Adipose tissue (tissue), 3 donors: ENCODE results near the gene PCDHGB6. TPM values are rescaled to one million over a fixed set of nuclear protein-coding genes. Genes with fewer than 3 reads are reported as not detected.
"Not testable (repeated sequence)": the region's sequence is repeated elsewhere in the genome, so short reads cannot be mapped to it uniquely, and the experiment has no call there.

Experiments
- H3K27ac ChIP-seq: one replicate; pipeline ENCODE4 v1.5.1; 2013; ENCODE audit warnings: low read depth, low read length
- WGBS, 3 donors: extraction: QIAGEN DNeasy Blood & Tissue Kit; methylation state at CpG; one replicate each; pipeline ENCODE4 v1.1.7; 2013; 5-methylcytosine and 5-hydroxymethylcytosine counted together
- polyA plus RNA-seq, 3 donors: library from polyadenylated mRNA; stranded (reverse); fragments of 200-250 nt; gene quantifications; one replicate each; pipeline ENCODE4 v1.2.3, GENCODE V29; 2013
- donor health status: healthy with polysubstance abuse.
- donor health status: Bipolar disorder and iron deficiency.
- donor health status: healthy.

PCDHGB6 gene
- polyA plus RNA-seq, 3 donors, result 1.0 to 2.4 (median 1.0) TPM

GRCh38 chr5:141412854-141413539 lies 5.2 kb downstream of the PCDHGB6 start, which contains the start of gene PCDHGA10:
TSS of gene PCDHGA10 (plus strand) at chr5:141412987. CDS start at chr5:141413176, 189 bp downstream.
- no peak within 1 kb of the TSS for H3K27ac ChIP-seq
- 15 to 19% (median 15%) methylated on average over 31 of the region's 31 CpGs for WGBS, 3 donors

DNA sequence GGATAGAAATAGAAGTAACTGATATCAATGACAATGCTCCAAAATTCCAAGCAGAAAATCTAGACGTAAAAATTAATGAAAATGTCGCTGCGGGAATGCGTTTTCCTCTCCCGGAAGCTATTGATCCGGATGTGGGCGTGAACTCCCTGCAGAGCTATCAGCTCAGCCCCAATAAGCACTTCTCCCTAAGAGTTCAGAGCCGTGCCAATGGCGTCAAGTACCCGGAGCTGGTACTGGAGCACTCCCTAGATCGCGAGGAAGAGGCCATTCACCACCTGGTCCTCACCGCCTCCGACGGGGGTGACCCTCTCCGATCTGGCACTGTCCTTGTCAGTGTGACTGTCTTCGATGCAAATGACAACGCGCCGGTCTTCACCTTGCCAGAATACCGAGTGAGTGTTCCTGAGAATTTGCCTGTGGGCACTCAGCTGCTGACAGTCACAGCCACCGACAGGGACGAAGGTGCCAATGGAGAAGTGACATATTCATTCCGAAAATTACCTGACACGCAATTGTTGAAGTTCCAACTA lies 5.8 kb downstream of the PCDHGB6 start:
- 15 to 18% (median 16%) methylated on average over 25 of the region's 25 CpGs for WGBS, 3 donors
- no peak overlapping the region for H3K27ac ChIP-seq

GRCh38 chr5:141414548-141415274 lies 6.9 kb downstream of the PCDHGB6 start:
- 26 to 29% (median 26%) methylated on average over 37 to 46 of the region's 46 CpGs for WGBS, 3 donors
- not testable (repeated sequence) for H3K27ac ChIP-seq

DNA sequence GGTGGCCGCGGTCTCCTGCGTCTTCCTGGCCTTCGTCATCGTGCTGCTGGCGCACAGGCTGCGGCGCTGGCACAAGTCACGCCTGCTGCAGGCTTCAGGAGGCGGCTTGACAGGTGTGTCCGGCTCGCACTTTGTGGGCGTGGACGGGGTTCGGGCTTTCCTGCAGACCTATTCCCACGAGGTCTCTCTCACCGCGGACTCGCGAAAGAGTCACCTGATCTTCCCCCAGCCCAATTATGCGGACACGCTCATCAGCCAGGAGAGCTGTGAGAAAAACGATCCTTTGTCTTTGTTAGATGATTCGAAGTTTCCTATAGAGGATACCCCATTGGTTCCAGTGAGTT lies 7.4 kb downstream of the PCDHGB6 start:
- 21 to 29% (median 23%) methylated on average over 24 of the region's 24 CpGs for WGBS, 3 donors
- H3K27ac ChIP-seq, result not testable (repeated sequence)

GRCh38 chr5:141417494-141418172 lies 9.8 kb downstream of the PCDHGB6 start, which contains the start of gene PCDHGB7:
TSS of gene PCDHGB7 (plus strand) at chr5:141417677. CDS start at chr5:141417860, 183 bp downstream.
- H3K27ac ChIP-seq, result not testable (repeated sequence)

GRCh38 chr5:141419074-141419880 lies 11.5 kb downstream of the PCDHGB6 start:
- no peak overlapping the region for H3K27ac ChIP-seq
- 21 to 31% (median 30%) methylated on average over 74 of the region's 74 CpGs for WGBS, 3 donors

More at GRCh38 chr5:141417494-141418172, 9.8 kb downstream of the PCDHGB6 start, which contains the start of gene PCDHGB7:
- 6 to 10% (median 7%) methylated on average over 39 to 47 of the region's 47 CpGs for WGBS, 3 donors

DNA sequence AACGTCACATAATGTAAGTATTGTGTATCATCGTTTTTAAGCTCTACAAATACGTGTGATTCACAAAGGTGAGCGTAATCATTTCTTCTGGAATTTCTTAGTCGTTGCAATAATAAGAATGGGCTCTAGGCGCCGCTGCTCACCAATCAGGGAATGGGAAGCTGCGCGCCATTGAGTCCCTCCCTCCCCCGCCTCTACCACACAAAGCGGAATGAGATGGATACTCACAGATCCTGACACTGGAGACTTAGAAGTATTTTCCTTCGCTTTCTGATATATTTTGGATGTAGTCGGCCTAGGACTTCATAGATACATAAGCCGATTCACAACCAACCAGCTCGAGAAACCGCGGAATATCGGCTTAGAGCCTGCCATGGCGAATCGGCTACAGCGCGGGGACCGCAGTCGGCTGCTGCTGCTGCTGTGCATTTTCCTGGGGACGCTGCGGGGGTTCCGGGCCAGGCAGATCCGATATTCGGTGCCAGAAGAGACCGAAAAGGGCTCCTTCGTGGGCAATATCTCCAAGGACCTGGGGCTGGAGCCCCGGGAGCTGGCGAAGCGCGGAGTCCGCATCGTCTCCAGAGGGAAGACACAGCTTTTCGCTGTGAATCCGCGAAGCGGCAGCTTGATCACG lies 13.2 kb downstream of the PCDHGB6 start, which contains the start of gene PCDHGA11:
TSS of gene PCDHGA11 (plus strand) at position 197 of the 634 bp plus-strand sequence. CDS start at position 374, 177 bp downstream.
- 9 to 11% (median 10%) methylated on average over 42 of the region's 42 CpGs for WGBS, 3 donors
- H3K27ac ChIP-seq, result no peak within 1 kb of the TSS

GRCh38 chr5:141421489-141421855 lies 13.7 kb downstream of the PCDHGB6 start:
- 8 to 13% (median 13%) methylated on average over 13 of the region's 13 CpGs for WGBS, 3 donors
- H3K27ac ChIP-seq, result no peak overlapping the region

DNA sequence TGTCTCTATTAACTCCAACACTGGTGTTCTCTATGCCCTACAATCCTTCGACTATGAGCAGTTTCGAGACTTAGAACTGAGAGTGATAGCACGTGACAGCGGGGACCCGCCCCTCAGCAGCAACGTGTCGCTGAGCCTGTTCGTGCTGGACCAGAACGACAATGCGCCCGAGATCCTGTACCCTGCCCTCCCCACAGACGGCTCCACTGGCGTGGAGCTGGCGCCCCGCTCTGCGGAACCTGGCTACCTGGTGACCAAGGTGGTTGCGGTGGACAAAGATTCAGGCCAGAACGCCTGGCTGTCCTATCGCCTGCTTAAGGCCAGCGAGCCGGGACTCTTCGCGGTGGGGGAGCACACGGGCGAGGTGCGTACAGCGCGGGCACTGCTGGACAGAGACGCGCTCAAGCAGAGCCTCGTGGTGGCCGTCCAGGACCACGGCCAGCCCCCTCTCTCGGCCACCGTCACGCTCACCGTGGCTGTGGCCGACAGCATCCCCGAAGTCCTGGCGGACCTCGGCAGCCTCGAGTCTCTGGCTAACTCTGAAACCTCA lies 15.0 kb downstream of the PCDHGB6 start:
- H3K27ac ChIP-seq, result no peak overlapping the region
- WGBS, 3 donors, result 16 to 25% (median 23%) methylated on average over 35 to 42 of the region's 42 CpGs

- WGBS, 3 donors, result 34 to 46% (median 43%) methylated on average over 53 of the region's 53 CpGs
These were observed 20.1 kb downstream of the PCDHGB6 start for GRCh38 chr5:141427783-141428426.

GRCh38 chr5:141430332-141431113 lies 22.7 kb downstream of the PCDHGB6 start, which contains the start of gene PCDHGA12:
TSS of gene PCDHGA12 (plus strand) at chr5:141430507. CDS start at chr5:141430760, 253 bp downstream.
- 7 to 12% (median 11%) methylated on average over 33 of the region's 33 CpGs for whole genome bisulfite sequencing, 3 donors
- H3K27ac ChIP-seq, result no peak within 1 kb of the TSS

More at GRCh38 chr5:141427783-141428426, 20.1 kb downstream of the PCDHGB6 start:
- no peak overlapping the region for H3K27ac ChIP-seq

DNA sequence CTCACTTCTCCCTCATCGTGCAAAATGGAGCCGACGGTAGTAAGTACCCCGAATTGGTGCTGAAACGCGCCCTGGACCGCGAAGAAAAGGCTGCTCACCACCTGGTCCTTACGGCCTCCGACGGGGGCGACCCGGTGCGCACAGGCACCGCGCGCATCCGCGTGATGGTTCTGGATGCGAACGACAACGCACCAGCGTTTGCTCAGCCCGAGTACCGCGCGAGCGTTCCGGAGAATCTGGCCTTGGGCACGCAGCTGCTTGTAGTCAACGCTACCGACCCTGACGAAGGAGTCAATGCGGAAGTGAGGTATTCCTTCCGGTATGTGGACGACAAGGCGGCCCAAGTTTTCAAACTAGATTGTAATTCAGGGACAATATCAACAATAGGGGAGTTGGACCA lies 23.5 kb downstream of the PCDHGB6 start:
- H3K27ac ChIP-seq, result no peak overlapping the region
- WGBS, 3 donors, result 9 to 14% (median 13%) methylated on average over 37 of the region's 37 CpGs

- 25 to 35% (median 31%) methylated on average over 25 to 38 of the region's 38 CpGs for WGBS, 3 donors
- not testable (repeated sequence) for H3K27ac ChIP-seq
These were observed 24.5 kb downstream of the PCDHGB6 start for GRCh38 chr5:141432308-141432707.

DNA sequence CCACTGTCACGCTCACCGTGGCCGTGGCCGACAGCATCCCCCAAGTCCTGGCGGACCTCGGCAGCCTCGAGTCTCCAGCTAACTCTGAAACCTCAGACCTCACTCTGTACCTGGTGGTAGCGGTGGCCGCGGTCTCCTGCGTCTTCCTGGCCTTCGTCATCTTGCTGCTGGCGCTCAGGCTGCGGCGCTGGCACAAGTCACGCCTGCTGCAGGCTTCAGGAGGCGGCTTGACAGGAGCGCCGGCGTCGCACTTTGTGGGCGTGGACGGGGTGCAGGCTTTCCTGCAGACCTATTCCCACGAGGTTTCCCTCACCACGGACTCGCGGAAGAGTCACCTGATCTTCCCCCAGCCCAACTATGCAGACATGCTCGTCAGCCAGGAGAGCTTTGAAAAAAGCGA lies 24.9 kb downstream of the PCDHGB6 start:
- H3K27ac ChIP-seq, result not testable (repeated sequence)
- WGBS, 3 donors, result 18 to 29% (median 28%) methylated on average over 25 to 29 of the region's 29 CpGs

- no peak overlapping the region for H3K27ac ChIP-seq
- 68 to 80% (median 76%) methylated on average over 2 of the region's 2 CpGs for WGBS, 3 donors
These were observed 26.2 kb downstream of the PCDHGB6 start for GRCh38 chr5:141434006-141434405.

GRCh38 chr5:141437221-141437620 lies 29.4 kb downstream of the PCDHGB6 start:
- WGBS, 3 donors, result 91 to 93% (median 93%) methylated on average over 2 of the region's 2 CpGs
- no peak overlapping the region for H3K27ac ChIP-seq
